Stimulated activated CD4-positive, alpha-beta T cell treated with anti-CD3 and anti-CD28 coated beads, Interleukin-2, amount 100 ng/mL, for 48 hours (primary cell): ENCODE measurements around the gene ECHDC1.
A peak's percentile ranks its signal among the peaks of the same experiment; 100 is the strongest.

Source experiments
- DNase-seq, 2 donors: peaks; one replicate each; pipeline ENCODE4 v3.0.0-alpha.2; 2020

The ECHDC1 gene

GRCh38 chr6:127279815-127280214 lies 63.6 kb downstream of the ECHDC1 start:
- DNase-seq: no peak

DNA sequence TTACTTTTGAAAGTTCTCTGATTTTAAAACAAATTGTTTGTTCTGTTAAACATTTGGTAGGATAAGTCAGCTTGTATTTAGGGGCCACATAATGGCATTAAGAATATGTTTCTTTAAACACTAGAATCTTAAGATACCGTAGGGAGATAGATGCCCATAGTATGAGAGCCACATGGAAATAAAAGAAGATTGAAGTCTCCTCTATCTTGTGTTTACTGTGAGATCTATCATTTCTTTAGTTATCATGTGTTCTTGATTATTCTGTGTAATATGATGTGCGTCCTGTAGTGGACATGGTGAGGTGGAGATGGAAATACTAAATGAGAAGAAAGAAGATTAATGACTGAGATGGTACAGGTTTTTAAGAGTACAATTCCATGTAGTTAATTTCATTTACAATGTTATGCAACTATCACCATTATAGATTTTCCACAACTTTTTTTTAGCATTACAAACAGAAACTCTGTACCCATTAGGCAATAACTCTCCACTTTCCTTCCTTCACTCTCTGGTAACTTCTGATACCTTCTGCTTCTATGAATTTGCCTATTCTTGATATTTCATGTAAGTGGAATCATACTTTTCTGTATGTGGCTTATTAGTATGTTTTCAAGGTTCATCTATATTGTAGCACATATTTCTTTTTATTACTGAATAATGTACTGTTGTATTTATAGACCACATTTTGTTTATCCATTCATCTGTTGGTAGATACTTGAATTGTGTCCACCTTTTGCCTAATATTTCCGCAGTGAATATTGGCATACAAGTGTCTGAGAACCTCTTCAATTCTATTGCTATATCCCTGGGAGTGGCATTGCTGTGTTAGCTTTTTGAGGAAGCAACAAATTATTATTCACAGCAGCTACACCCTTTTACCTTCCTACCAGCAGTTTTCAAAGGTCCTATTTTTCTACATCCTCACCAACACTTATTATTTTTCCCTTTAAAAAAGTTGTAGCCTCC lies 65.2 kb downstream of the ECHDC1 start:
- DNase-seq: no peak

- DNase-seq: no peak
Observed at GRCh38 chr6:127276331-127276730, 67.1 kb downstream of the ECHDC1 start.

DNA sequence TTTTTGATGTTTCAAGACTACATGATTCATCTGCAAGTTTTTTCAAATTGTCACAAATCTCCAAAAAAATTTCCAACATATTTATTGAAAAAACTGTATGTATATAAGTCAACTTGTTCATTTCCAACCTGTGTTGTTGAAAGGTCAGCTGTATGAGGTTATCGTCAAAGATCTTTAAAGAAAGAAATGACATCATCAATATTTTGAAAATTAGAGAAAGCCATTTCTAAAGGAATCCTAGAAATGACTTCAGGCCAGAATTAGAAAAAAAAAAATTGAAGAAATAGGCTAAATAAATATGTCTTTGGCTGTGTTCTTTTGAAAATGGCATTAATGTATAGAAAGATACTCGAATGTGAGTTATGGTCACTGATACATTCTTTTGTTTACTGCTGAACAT lies 69.9 kb downstream of the ECHDC1 start:
- no peak for DNase-seq

DNA sequence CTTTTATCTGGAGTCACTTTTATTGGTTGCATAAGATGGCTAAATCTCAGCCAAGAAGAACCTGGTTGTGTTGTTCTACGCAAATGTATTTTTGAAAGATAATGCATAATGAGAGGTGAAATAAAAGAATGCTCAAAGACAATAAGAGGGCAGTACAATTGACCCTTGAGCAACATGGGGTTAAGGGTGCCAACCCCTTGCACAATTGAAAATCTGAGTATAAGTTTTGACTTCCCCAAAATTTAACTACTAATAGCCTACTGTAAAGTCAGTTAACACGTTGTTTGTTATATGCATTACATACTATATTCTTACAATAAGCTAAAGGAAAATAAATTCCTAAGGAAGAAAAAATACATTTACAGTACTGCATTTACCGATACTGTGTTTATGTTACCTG lies 70.8 kb downstream of the ECHDC1 start:
- DNase-seq: no peak

- DNase-seq: no peak
Observed at GRCh38 chr6:127267646-127268625, 75.5 kb downstream of the ECHDC1 start.

GRCh38 chr6:127266892-127267645 lies 76.3 kb downstream of the ECHDC1 start:
- DNase-seq: peak; percentile 35 to 43

DNA sequence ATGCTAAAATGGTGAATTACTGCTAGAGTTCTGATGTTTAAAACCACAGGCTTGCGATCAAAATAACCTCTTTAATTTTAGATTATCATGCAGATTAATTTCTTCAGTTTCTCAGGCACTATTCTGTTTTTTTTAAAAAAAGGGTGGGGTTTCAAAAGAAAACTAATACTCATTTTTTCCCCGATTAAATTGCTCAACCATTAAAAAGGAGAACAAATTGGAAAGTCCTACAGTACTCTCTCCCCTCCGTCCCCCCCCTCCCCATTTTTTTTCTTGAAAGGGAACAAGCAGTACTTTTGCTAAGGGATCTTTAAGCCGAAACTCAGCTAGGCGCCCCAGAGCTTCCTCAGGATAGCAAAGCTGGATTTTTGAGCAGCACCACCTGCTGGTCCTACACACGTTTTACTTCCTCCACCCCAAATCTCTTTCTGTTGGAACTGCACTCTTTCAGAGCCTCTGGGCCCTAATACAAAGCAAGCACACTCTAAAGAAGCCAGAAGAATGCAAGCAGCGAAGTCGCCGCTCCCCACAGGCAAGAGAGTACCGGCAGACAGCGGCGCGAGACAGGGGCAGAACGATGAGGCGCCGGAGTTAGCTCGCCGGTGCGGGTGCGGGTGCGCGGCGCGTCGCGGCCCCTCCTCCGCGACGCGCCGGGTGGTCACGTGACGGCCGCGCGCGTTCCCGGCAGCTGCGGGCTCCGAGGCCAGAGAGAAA lies 77.1 kb downstream of the ECHDC1 start, which contains the start of gene RNF146:
Gene RNF146, plus strand, starts transcription at position 687 of the 714 bp plus-strand sequence. CDS start 13,475 bp downstream, outside the sequence.
- peak; percentile 64 for DNase-seq

GRCh38 chr6:127263481-127263880 lies 79.9 kb downstream of the ECHDC1 start:
- DNase-seq: no peak

- no peak for DNase-seq
Observed at GRCh38 chr6:127262896-127263295, 80.5 kb downstream of the ECHDC1 start.

DNA sequence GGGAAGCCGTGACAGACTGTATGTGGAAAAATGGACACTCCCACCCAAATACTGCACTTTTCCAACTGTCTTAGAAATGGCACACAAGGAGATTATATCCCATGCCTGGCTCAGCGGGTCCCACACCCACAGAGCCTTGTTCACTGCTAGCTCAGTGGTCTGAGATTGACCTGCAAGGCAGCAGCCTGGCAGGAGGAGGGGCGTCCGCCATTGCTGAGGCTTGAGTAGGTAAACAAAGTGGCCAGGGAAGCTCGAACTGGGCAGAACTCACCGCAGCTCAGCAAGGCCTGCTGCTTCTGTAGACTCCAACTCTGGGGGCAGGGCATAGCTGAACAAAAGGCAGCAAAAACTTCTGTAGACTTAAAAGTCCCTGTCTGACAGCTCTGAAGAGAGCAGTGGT lies 88.1 kb downstream of the ECHDC1 start:
- no peak for DNase-seq

DNA sequence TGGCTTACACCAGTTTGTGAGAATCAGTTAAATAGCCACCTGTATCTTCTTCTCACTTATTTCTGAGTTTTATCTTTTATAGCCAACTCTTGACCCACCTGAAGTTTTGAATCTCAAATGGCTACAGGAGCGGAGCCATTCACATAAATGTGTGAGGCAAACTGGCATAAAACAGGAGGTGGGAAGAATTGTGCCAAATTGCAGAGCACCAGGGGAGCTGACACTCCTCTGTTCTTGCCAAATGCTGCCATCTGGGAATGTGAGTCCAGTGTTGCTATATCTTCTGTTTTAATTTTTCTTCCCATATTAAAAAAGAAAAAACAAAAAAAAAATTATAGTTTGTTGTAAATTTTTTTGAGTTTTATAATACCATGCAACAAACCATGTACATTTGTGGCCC lies 93.8 kb downstream of the ECHDC1 start:
- no peak for DNase-seq

GRCh38 chr6:127247114-127248096 lies 96.0 kb downstream of the ECHDC1 start:
- DNase-seq: no peak

- no peak for DNase-seq
Observed at GRCh38 chr6:127243501-127243900, 99.9 kb downstream of the ECHDC1 start.
